Astrocyte (in vitro differentiated cells and primary cell): Measurements from ENCODE around the gene FOXC2.

Source experiments
- EZH2 ChIP-seq: IDR thresholded peaks from 2 replicates; pipeline ENCODE4 v1.6.1; 2012; ENCODE audit warnings: mild to moderate bottlenecking, low read length, inconsistent platforms; ENCODE audit not compliant: insufficient read depth
- TF ChIP-seq, protein P1 (sequence below): IDR thresholded peaks from 2 replicates; pipeline ENCODE4 v1.5.1; 2011; ENCODE audit warnings: low read depth, mild to moderate bottlenecking, inconsistent platforms, low read length, moderate library complexity; ENCODE audit not compliant: insufficient read depth

GRCh38 chr16:86559802-86560305 is 6.8 kb upstream of the FOXC2 start:
- TF ChIP-seq, protein P1, sequence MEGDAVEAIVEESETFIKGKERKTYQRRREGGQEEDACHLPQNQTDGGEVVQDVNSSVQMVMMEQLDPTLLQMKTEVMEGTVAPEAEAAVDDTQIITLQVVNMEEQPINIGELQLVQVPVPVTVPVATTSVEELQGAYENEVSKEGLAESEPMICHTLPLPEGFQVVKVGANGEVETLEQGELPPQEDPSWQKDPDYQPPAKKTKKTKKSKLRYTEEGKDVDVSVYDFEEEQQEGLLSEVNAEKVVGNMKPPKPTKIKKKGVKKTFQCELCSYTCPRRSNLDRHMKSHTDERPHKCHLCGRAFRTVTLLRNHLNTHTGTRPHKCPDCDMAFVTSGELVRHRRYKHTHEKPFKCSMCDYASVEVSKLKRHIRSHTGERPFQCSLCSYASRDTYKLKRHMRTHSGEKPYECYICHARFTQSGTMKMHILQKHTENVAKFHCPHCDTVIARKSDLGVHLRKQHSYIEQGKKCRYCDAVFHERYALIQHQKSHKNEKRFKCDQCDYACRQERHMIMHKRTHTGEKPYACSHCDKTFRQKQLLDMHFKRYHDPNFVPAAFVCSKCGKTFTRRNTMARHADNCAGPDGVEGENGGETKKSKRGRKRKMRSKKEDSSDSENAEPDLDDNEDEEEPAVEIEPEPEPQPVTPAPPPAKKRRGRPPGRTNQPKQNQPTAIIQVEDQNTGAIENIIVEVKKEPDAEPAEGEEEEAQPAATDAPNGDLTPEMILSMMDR: no peak
- TF ChIP-seq EZH2: no peak
